Mammary epithelial cell (primary cell): ENCODE results near the gene DOCK11.

ENCODE experiments used
- EZH2 ChIP-seq: IDR thresholded peaks from 2 replicates; pipeline ENCODE4 v1.6.1; 2012; ENCODE audit warnings: low read length, inconsistent platforms, borderline replicate concordance
- TF ChIP-seq, protein P1 (sequence below), 2 donors: IDR thresholded peaks in 1 of 2; conservative IDR thresholded peaks in 1 of 2; 2 replicates each; pipeline ENCODE4 v1.5.1; 2011 to 2012; ENCODE audit warnings: inconsistent platforms in 2 of 2, low read length in 2 of 2, mild to moderate bottlenecking in 2 of 2, control low read depth in 1 of 2, low read depth in 1 of 2; ENCODE audit not compliant: insufficient read depth in 1 of 2; ENCODE audit errors: extremely low read depth in 1 of 2

DNA sequence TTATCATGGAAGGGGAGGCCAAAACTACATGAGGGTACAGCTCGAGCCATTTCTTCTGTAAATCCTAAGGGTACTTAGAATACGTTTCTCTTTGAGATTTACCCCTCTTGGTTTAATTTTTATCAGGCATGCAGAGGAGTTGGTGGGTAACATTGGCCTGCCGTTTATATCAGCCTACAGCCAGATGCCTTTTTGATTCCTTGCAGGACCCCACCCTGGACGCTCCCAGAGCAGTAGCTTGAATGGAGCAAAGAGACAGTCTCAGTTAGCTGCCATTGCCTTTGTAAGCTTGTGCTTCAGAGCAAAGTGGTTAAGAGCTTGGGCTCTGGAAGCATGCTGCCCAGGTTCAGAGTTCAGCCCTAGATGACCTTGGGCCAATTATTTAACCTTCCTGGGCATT lies 9.0 kb downstream of the DOCK11 start:
- TF ChIP-seq, protein P1, sequence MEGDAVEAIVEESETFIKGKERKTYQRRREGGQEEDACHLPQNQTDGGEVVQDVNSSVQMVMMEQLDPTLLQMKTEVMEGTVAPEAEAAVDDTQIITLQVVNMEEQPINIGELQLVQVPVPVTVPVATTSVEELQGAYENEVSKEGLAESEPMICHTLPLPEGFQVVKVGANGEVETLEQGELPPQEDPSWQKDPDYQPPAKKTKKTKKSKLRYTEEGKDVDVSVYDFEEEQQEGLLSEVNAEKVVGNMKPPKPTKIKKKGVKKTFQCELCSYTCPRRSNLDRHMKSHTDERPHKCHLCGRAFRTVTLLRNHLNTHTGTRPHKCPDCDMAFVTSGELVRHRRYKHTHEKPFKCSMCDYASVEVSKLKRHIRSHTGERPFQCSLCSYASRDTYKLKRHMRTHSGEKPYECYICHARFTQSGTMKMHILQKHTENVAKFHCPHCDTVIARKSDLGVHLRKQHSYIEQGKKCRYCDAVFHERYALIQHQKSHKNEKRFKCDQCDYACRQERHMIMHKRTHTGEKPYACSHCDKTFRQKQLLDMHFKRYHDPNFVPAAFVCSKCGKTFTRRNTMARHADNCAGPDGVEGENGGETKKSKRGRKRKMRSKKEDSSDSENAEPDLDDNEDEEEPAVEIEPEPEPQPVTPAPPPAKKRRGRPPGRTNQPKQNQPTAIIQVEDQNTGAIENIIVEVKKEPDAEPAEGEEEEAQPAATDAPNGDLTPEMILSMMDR (conservative IDR thresholded peaks at IDR 0.05 in 1 of 2, IDR thresholded peaks at IDR 0.05 in 1 of 2; ENCODE audit: extremely low read depth in 1 of 2, insufficient read depth in 1 of 2, low read depth in 1 of 2, low read length in 2 of 2) = no peak
- TF ChIP-seq EZH2 = no peak
